OCI-LY1 (cell line): ENCODE results near the gene HOXC10.

Experiments used
- EZH2 ChIP-seq: fragments of 200-600 bp; sonication (generic), shearing (Covaris generic); IDR thresholded peaks from 2 replicates; pipeline ENCODE4 v1.8.0; 2017; ENCODE audit warnings: borderline replicate concordance, mixed run types, mild to moderate bottlenecking, antibody characterized with exemption, low read length, moderate library complexity, mixed read lengths
- TF ChIP-seq, protein P1 (sequence below): fragments of 200-600 bp; sonication (generic), shearing (Covaris generic); IDR thresholded peaks from 2 replicates; pipeline ENCODE4 v1.5.1; 2017; ENCODE audit warnings: mild to moderate bottlenecking, antibody characterized with exemption, low read length, moderate library complexity, mixed read lengths

DNA sequence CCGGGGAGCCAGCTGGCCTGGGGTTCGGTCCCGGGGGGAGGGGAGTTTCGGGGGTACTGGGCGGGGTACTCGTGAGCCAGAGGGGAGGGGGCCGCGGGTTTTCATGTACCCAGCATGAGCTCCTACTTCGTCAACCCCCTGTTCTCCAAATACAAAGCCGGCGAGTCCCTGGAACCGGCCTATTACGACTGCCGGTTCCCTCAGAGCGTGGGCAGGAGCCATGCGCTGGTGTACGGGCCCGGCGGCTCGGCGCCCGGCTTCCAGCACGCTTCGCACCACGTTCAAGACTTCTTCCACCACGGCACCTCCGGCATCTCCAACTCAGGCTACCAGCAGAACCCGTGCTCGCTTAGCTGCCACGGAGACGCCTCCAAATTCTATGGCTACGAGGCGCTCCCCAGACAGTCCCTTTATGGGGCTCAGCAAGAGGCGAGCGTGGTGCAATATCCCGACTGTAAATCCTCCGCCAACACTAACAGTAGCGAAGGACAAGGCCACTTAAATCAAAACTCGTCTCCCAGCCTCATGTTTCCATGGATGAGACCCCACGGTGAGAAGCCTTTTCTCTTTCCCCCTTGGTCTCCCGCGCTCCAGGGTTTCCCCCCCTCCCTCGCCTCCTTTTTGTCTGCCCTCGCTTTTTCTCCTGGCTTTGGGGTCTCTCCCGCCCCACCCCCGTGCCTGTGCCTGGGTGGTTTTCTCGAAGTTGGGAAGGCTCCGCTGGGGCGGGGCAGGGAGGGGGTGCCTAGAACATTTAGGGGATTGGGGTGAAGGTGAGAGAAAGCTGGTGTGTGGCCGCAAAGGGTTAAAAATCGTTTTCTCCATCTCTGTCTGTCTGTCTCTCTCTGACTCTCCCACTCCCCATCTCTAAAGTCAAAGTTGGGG lies 24.5 kb downstream of the HOXC10 start:
- TF ChIP-seq, protein P1, sequence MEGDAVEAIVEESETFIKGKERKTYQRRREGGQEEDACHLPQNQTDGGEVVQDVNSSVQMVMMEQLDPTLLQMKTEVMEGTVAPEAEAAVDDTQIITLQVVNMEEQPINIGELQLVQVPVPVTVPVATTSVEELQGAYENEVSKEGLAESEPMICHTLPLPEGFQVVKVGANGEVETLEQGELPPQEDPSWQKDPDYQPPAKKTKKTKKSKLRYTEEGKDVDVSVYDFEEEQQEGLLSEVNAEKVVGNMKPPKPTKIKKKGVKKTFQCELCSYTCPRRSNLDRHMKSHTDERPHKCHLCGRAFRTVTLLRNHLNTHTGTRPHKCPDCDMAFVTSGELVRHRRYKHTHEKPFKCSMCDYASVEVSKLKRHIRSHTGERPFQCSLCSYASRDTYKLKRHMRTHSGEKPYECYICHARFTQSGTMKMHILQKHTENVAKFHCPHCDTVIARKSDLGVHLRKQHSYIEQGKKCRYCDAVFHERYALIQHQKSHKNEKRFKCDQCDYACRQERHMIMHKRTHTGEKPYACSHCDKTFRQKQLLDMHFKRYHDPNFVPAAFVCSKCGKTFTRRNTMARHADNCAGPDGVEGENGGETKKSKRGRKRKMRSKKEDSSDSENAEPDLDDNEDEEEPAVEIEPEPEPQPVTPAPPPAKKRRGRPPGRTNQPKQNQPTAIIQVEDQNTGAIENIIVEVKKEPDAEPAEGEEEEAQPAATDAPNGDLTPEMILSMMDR, result no peak
- no peak for TF ChIP-seq EZH2
